ENCODE results near the gene NPTN. TPM values are rescaled to one million over a fixed set of nuclear protein-coding genes. Genes with fewer than 3 reads are reported as not detected.

The NPTN gene
- total and polyA plus RNA-seq, 9 of the 15 experiments (the other 6 are each of a cell fraction or from before 2014, with no cell fraction given): 9.6 to 48.5 (median 21.7) TPM

DNA sequence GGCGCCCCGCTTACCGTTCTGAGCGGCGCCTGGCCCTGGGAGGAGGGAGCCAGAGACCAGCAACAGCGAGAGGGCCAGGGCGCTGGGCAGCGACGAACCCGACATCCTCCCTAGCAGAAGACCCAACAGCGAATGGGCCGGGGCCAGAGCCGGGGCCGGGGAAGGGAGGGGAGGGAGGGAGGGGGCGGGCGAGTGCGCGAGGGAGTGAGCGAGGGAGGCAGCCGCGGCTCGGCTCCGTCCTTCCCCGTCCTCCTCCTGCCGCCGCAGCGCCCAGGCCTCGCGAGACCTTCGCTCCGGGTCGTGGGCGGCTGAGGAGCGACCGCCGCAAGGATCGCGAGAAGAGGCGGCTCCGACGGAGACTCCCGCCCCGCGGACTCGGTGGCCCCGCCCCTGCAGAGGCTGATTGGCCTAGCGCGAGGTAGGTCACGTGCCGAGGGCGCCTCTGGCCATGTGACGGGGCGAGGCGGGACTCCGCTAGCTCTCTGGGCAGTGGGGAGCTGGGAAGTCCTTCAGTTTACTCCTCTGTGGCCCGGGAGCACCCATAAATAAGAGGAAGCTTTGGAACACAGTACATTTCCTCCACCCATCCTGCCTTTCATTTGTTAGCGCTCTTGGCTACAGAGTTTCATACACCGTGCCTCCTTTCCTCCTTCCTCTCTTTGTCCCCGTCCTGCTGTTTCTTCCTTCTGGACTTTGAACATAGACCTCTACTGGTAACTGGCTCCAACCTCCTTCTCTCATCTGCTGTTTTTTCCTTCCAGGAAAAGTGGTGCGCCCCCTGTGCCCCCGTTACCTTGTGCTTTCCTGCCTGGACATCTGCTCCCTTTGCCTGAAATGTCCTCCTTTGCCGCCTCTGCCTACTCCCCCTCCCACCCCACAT, at the start of gene NPTN (continued):
- TF ChIP-seq, protein P1, sequence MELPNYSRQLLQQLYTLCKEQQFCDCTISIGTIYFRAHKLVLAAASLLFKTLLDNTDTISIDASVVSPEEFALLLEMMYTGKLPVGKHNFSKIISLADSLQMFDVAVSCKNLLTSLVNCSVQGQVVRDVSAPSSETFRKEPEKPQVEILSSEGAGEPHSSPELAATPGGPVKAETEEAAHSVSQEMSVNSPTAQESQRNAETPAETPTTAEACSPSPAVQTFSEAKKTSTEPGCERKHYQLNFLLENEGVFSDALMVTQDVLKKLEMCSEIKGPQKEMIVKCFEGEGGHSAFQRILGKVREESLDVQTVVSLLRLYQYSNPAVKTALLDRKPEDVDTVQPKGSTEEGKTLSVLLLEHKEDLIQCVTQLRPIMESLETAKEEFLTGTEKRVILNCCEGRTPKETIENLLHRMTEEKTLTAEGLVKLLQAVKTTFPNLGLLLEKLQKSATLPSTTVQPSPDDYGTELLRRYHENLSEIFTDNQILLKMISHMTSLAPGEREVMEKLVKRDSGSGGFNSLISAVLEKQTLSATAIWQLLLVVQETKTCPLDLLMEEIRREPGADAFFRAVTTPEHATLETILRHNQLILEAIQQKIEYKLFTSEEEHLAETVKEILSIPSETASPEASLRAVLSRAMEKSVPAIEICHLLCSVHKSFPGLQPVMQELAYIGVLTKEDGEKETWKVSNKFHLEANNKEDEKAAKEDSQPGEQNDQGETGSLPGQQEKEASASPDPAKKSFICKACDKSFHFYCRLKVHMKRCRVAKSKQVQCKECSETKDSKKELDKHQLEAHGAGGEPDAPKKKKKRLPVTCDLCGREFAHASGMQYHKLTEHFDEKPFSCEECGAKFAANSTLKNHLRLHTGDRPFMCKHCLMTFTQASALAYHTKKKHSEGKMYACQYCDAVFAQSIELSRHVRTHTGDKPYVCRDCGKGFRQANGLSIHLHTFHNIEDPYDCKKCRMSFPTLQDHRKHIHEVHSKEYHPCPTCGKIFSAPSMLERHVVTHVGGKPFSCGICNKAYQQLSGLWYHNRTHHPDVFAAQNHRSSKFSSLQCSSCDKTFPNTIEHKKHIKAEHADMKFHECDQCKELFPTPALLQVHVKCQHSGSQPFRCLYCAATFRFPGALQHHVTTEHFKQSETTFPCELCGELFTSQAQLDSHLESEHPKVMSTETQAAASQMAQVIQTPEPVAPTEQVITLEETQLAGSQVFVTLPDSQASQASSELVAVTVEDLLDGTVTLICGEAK (IDR thresholded peaks at IDR 0.05): 0 out of 2 replicates have a peak, but pooled peaks have one; percentile 27
- TF ChIP-seq, protein P1 (CRISPR knock-in tag; IDR thresholded peaks at IDR 0.05): no peak
- TF ChIP-seq E2F3 (CRISPR knock-in tag; IDR thresholded peaks at IDR 0.05) (0 out of 2 replicates have a peak, but pooled peaks have one; percentile 10), CHD2 (IDR thresholded peaks at IDR 0.05; ENCODE audit: low read depth, low read length) (peak; percentile 98), RAD51 (IDR thresholded peaks at IDR 0.05; ENCODE audit: borderline replicate concordance, low read depth) (peak; percentile 99), MXI1 (IDR thresholded peaks at IDR 0.05; ENCODE audit: low read depth, low read length) (no peak), FOS (IDR thresholded peaks at IDR 0.05; ENCODE audit: extremely low read depth, insufficient read length) (peak; percentile 80), ATF7 (IDR thresholded peaks at IDR 0.05) (no peak; the same call in 1 of the 2 replicates), CBX3 (IDR thresholded peaks at IDR 0.05; ENCODE audit: borderline replicate concordance in 1 of 2, low read length in 2 of 2) (peak in 1 of 2 experiments; percentile 36; a peak in 1 of 3 replicates)
- TF ChIP-seq, protein P2, sequence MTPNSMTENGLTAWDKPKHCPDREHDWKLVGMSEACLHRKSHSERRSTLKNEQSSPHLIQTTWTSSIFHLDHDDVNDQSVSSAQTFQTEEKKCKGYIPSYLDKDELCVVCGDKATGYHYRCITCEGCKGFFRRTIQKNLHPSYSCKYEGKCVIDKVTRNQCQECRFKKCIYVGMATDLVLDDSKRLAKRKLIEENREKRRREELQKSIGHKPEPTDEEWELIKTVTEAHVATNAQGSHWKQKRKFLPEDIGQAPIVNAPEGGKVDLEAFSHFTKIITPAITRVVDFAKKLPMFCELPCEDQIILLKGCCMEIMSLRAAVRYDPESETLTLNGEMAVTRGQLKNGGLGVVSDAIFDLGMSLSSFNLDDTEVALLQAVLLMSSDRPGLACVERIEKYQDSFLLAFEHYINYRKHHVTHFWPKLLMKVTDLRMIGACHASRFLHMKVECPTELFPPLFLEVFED (CRISPR knock-in tag; conservative IDR thresholded peaks at IDR 0.05): no peak
- TF ChIP-seq, protein P3, sequence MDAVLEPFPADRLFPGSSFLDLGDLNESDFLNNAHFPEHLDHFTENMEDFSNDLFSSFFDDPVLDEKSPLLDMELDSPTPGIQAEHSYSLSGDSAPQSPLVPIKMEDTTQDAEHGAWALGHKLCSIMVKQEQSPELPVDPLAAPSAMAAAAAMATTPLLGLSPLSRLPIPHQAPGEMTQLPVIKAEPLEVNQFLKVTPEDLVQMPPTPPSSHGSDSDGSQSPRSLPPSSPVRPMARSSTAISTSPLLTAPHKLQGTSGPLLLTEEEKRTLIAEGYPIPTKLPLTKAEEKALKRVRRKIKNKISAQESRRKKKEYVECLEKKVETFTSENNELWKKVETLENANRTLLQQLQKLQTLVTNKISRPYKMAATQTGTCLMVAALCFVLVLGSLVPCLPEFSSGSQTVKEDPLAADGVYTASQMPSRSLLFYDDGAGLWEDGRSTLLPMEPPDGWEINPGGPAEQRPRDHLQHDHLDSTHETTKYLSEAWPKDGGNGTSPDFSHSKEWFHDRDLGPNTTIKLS (IDR thresholded peaks at IDR 0.05; ENCODE audit: borderline replicate concordance, low read depth): peak; percentile 84
- TF ChIP-seq, protein P4, sequence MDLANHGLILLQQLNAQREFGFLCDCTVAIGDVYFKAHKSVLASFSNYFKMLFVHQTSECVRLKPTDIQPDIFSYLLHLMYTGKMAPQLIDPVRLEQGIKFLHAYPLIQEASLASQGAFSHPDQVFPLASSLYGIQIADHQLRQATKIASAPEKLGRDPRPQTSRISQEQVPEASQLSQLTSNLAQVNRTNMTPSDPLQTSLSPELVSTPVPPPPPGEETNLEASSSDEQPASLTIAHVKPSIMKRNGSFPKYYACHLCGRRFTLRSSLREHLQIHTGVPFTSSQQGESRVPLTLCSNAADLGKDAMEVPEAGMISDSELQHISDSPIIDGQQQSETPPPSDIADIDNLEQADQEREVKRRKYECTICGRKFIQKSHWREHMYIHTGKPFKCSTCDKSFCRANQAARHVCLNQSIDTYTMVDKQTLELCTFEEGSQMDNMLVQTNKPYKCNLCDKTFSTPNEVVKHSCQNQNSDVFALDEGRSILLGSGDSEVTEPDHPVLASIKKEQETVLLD (IDR thresholded peaks at IDR 0.05): 0 out of 2 replicates have a peak, but pooled peaks have one; percentile 16
